Adipose tissue (tissue), 3 donors: Measurements from ENCODE around the gene GDA. TPM values are rescaled to one million over a fixed set of nuclear protein-coding genes. Genes with fewer than 3 reads are reported as not detected.

Experiments
- H3K27ac ChIP-seq: one replicate; pipeline ENCODE4 v1.5.1; 2013; ENCODE audit warnings: low read depth, low read length
- WGBS, 3 donors: extraction: QIAGEN DNeasy Blood & Tissue Kit; methylation state at CpG; one replicate each; pipeline ENCODE4 v1.1.7; 2013; 5-methylcytosine and 5-hydroxymethylcytosine counted together
- polyA plus RNA-seq, 3 donors: library from polyadenylated mRNA; stranded (reverse); fragments of 200-250 nt; gene quantifications; one replicate each; pipeline ENCODE4 v1.2.3, GENCODE V29; 2013
- donor health status: healthy with polysubstance abuse.
- donor health status: Bipolar disorder and iron deficiency.
- donor health status: healthy.

GDA gene
- polyA plus RNA-seq, 3 donors, result 0.04 to 0.81 (median 0.11) TPM

- WGBS, 3 donors, result 84 to 89% (median 84%) methylated on average over 8 of the region's 8 CpGs
Measured at GRCh38 chr9:72299017-72299603, 149.9 kb downstream of the GDA start.

DNA sequence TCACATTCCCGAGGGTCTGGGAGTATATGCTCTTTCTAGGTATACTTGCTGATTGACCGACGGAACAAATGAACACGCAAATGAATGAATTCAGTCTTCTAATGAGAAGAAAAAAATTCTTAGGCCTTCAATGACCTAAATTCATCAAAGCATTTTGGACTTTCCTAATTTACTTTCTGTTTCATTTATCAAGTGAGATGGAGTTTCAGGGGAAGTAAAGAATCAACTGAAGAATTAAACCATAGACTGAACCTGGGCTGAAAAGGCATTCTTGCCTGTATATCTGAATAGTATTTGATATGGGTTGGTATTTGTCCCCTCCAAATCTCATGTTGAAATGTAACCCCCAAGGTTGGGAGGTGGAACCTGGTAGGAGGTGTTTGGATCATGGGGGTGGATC lies 151.6 kb downstream of the GDA start:
- H3K27ac ChIP-seq, result no peak overlapping the region
- 93 to 94% (median 94%) methylated on average over 4 of the region's 4 CpGs for WGBS, 3 donors

More at GRCh38 chr9:72299017-72299603, 149.9 kb downstream of the GDA start:
- no peak overlapping the region for H3K27ac ChIP-seq

Other genes with a start within 250 kb of the GDA start
- gene ABHD17B, start 238.2 kb upstream of the GDA start, polyA plus RNA-seq, result 1 to 10 TPM; 3.9 to 9.7 (median 7.6) TPM
- gene C9orf85, start 237.8 kb upstream of the GDA start, polyA plus RNA-seq, result 10 to 100 TPM in 1 of 3 donors, 1 to 10 TPM in 2; 8.0 to 15.6 (median 8.9) TPM
- not detected for gene C9orf57, start 88.8 kb upstream of the GDA start, polyA plus RNA-seq
- 100 to 1,000 TPM in 2 of 3 donors, 10 to 100 TPM in 1; 61.1 to 269 (median 205) TPM for gene ZFAND5, start 215.8 kb downstream of the GDA start, polyA plus RNA-seq